ENCODE results near the gene SLC25A10.

Gene SLC25A10

GRCh38 chr17:81690549-81690948, 21.5 kb upstream of the SLC25A10 start:
- ChIA-PET CTCF (no interaction called here), POLR2A (no interaction called here)
- no peak for DNase-seq (ENCODE audit: low read depth, low spot score)
- TF ChIP-seq, protein P1, sequence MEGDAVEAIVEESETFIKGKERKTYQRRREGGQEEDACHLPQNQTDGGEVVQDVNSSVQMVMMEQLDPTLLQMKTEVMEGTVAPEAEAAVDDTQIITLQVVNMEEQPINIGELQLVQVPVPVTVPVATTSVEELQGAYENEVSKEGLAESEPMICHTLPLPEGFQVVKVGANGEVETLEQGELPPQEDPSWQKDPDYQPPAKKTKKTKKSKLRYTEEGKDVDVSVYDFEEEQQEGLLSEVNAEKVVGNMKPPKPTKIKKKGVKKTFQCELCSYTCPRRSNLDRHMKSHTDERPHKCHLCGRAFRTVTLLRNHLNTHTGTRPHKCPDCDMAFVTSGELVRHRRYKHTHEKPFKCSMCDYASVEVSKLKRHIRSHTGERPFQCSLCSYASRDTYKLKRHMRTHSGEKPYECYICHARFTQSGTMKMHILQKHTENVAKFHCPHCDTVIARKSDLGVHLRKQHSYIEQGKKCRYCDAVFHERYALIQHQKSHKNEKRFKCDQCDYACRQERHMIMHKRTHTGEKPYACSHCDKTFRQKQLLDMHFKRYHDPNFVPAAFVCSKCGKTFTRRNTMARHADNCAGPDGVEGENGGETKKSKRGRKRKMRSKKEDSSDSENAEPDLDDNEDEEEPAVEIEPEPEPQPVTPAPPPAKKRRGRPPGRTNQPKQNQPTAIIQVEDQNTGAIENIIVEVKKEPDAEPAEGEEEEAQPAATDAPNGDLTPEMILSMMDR (IDR thresholded peaks at IDR 0.05; ENCODE audit: insufficient read depth, low read length, missing control alignments), result no peak
- no peak overlapping the region for H3K4me3 ChIP-seq (ENCODE audit: low read depth, low read length)

GRCh38 chr17:81691196-81691595, 20.9 kb upstream of the SLC25A10 start:
- no peak for DNase-seq (ENCODE audit: low read depth, low spot score)
- TF ChIP-seq, protein P1 (IDR thresholded peaks at IDR 0.05; ENCODE audit: insufficient read depth, low read length, missing control alignments), result no peak
- POLR2A ChIA-PET, result no interaction called here
- CTCF ChIA-PET, result no interaction called here
- H3K4me3 ChIP-seq (ENCODE audit: low read depth, low read length), result no peak overlapping the region

DNA sequence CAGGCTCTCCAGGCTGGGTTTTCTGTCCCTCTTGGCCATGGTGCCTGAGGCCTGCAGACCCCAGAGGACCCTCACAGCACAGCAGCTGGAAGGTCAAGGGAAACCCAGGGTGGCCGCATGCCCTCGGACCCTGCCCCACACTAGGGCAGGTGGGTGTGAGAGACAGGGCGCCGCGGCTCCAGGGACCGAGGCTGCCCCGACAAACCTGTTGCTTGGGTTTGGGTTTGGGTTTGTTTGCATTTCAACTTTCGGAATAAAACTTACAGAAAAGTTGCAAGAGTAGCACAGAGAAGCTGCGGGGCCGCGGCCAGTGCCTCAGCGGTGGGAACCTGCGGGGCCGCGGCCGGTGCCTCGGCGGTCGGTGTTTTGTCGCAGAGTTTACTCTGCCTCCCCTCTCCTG, 20.5 kb upstream of the SLC25A10 start:
- TF ChIP-seq, protein P1 (IDR thresholded peaks at IDR 0.05; ENCODE audit: insufficient read depth, low read length, missing control alignments), result no peak
- DNase-seq (ENCODE audit: low read depth, low spot score), result no peak
- ChIA-PET POLR2A (no interaction called here), CTCF (no interaction called here)
- no peak overlapping the region for H3K4me3 ChIP-seq (ENCODE audit: low read depth, low read length)

GRCh38 chr17:81693509-81694210, 18.4 kb upstream of the SLC25A10 start:
- TF ChIP-seq, protein P1 (IDR thresholded peaks at IDR 0.05; ENCODE audit: insufficient read depth, low read length, missing control alignments), result no peak
- ChIA-PET POLR2A (interaction anchor here (1.2 to 1.5 kb wide), 3 partner anchors 9 to 10 kb away, joined by 5 to 6 read pairs (median 5); partner anchors contain the start of genes ARL16, HGS and MRPL12), CTCF (interaction anchor here (0.9 to 1.2 kb wide), 2 partner anchors 9 to 34 kb away, joined by 3 read pairs; partner anchors contain the start of gene HGS)
- no peak overlapping the region for H3K4me3 ChIP-seq (ENCODE audit: low read depth, low read length)
- no peak for DNase-seq (ENCODE audit: low read depth, low spot score)

- TF ChIP-seq, protein P1 (IDR thresholded peaks at IDR 0.05; ENCODE audit: insufficient read depth, low read length, missing control alignments), result no peak
- no peak overlapping the region for H3K4me3 ChIP-seq (ENCODE audit: low read depth, low read length)
- POLR2A ChIA-PET, result no interaction called here
- CTCF ChIA-PET, result no interaction called here
- DNase-seq (ENCODE audit: low read depth, low spot score), result no peak
Measured at GRCh38 chr17:81694810-81695209, 17.3 kb upstream of the SLC25A10 start.

GRCh38 chr17:81695211-81695610, 16.9 kb upstream of the SLC25A10 start:
- no peak overlapping the region for H3K4me3 ChIP-seq (ENCODE audit: low read depth, low read length)
- ChIA-PET POLR2A (interaction anchor here (0.7 to 1.6 kb wide), 2 partner anchors 11 to 29 kb away, joined by 3 to 5 read pairs; partner anchors contain the start of genes CCDC137, HGS and OXLD1), CTCF (no interaction called here)
- TF ChIP-seq, protein P1 (IDR thresholded peaks at IDR 0.05; ENCODE audit: insufficient read depth, low read length, missing control alignments), result no peak
- DNase-seq (ENCODE audit: low read depth, low spot score), result no peak
